B cell (primary cell): ENCODE results near the gene ATP6V1F. TPM values are rescaled to one million over a fixed set of nuclear protein-coding genes. Genes with fewer than 3 reads are reported as not detected.

Experiments used
- ATAC-seq: fragments of 200-7000 bp; cut with Tn5 transposase; one replicate; pipeline ENCODE4 v1.10.0; 2021; ENCODE audit warnings: low read depth, mild to moderate bottlenecking, moderate number of reproducible peaks, moderate library complexity
- CTCF ChIA-PET: fragments of 350-600 bp; sonication (Branson Sonifier 250); formaldehyde crosslinking; loops from one replicate; lab custom pipeline; 2021; ENCODE audit warnings: antibody characterized with exemption, inconsistent platforms; lab: Charles Lee
- POLR2A ChIA-PET: fragments of 350-600 bp; sonication (Branson Sonifier 250); formaldehyde crosslinking; loops from one replicate; lab custom pipeline; 2021; ENCODE audit warnings: antibody characterized with exemption; lab: Charles Lee
- DNase-seq: peaks from one replicate; pipeline ENCODE4 v3.0.0; 2013
- H2AFZ ChIP-seq: 2 replicates; pipeline ENCODE4 v1.6.1; 2012; ENCODE audit warnings: mild to moderate bottlenecking, low read depth, low read length; ENCODE audit not compliant: insufficient read depth, poor library complexity, severe bottlenecking
- H3K27ac ChIP-seq, 2 donors: 1 replicate in 1 of 2; 2 replicates in 1 of 2; pipeline ENCODE4 v1.5.1; 2012 to 2013; ENCODE audit warnings: low read length in 2 of 2, mild to moderate bottlenecking in 2 of 2, moderate library complexity in 1 of 2
- H3K27me3 ChIP-seq, 4 experiments: fragments of 200-600 bp in 1 of 4; sonication (generic) in 1 of 4; replicated peaks in 1 of 4; 1 replicate in 2 of 4; 2 replicates in 2 of 4; pipeline versions ENCODE4 v1.6.1 to v1.7.0; 2013 to 2016; ENCODE audit warnings: low read length in 3 of 4, mild to moderate bottlenecking in 2 of 4, mixed read lengths in 1 of 4, moderate library complexity in 1 of 4; ENCODE audit not compliant: insufficient read depth in 4 of 4, control insufficient read depth in 3 of 4; ENCODE audit errors: control extremely low read depth in 1 of 4
- H3K36me3 ChIP-seq, 2 experiments: replicated peaks in 1 of 2; 1 replicate in 1 of 2; 2 replicates in 1 of 2; pipeline versions ENCODE4 v1.6.1 to v1.7.1; 2013; ENCODE audit warnings: low read length in 1 of 2; ENCODE audit not compliant: insufficient read depth in 2 of 2, control insufficient read depth in 1 of 2; ENCODE audit errors: control extremely low read depth in 1 of 2, extremely low read depth in 1 of 2
- H3K4me1 ChIP-seq, 2 donors: fragments of 200-600 bp in 1 of 2; sonication (generic) in 1 of 2; 1 replicate in 1 of 2; 2 replicates in 1 of 2; pipeline versions ENCODE4 v1.5.1 to v1.6.1; 2013 to 2017; ENCODE audit warnings: low read length in 2 of 2; ENCODE audit not compliant: control insufficient read depth in 2 of 2, insufficient read depth in 2 of 2
- H3K4me2 ChIP-seq: replicated peaks from 2 replicates; pipeline ENCODE3; 2012; ENCODE audit warnings: mild to moderate bottlenecking, low read depth, low read length; ENCODE audit not compliant: poor library complexity, severe bottlenecking
- H3K4me3 ChIP-seq, 5 experiments: fragments of 200-600 bp in 1 of 5; sonication (generic) in 1 of 5; 1 replicate in 3 of 5; 2 replicates in 2 of 5; pipeline versions ENCODE4 v1.5.1 to v1.7.0; 2011 to 2016; ENCODE audit warnings: low read length in 4 of 5, mild to moderate bottlenecking in 4 of 5, low read depth in 2 of 5, control low read depth in 1 of 5, moderate library complexity in 1 of 5; ENCODE audit not compliant: insufficient read depth in 1 of 5; ENCODE audit errors: control extremely low read depth in 1 of 5, extremely low read depth in 1 of 5
- H3K79me2 ChIP-seq: fragments of 200-600 bp; sonication (generic); one replicate; pipeline ENCODE4 v1.6.0; 2016; ENCODE audit warnings: low read length; ENCODE audit not compliant: control insufficient read depth, insufficient read depth
- H3K9ac ChIP-seq: fragments of 200-600 bp; sonication (generic); 2 replicates; pipeline ENCODE4 v1.6.1; 2017; ENCODE audit warnings: mild to moderate bottlenecking, low read length, moderate library complexity
- H3K9me3 ChIP-seq, 3 donors: one replicate each; pipeline versions ENCODE4 v1.6.1 to v1.7.1; 2013; ENCODE audit warnings: low read length in 2 of 3; ENCODE audit not compliant: control insufficient read depth in 2 of 3, insufficient read depth in 1 of 3; ENCODE audit errors: control extremely low read depth in 1 of 3
- H4K20me1 ChIP-seq: 2 replicates; pipeline ENCODE4 v1.6.0; 2012; ENCODE audit warnings: mild to moderate bottlenecking, low read length; ENCODE audit not compliant: insufficient read depth, control insufficient read depth, poor library complexity, severe bottlenecking
- H3K27ac Mint-ChIP-seq: one replicate; pipeline ENCODE4 v1.8.0; 2021; ENCODE audit warnings: mixed read lengths
- H3K27me3 Mint-ChIP-seq: one replicate; pipeline ENCODE4 v1.8.0; 2021; ENCODE audit warnings: mixed read lengths
- H3K4me1 Mint-ChIP-seq: one replicate; pipeline ENCODE4 v1.8.0; 2021; ENCODE audit warnings: mixed read lengths
- H3K4me3 Mint-ChIP-seq: one replicate; pipeline ENCODE4 v1.8.0; 2021; ENCODE audit warnings: mixed read lengths
- H3K9me3 Mint-ChIP-seq: one replicate; pipeline ENCODE4 v1.8.0; 2022; ENCODE audit warnings: mixed read lengths; ENCODE audit not compliant: insufficient read depth
- CTCF ChIP-seq: fragments of 200-600 bp; IDR thresholded peaks from one replicate; pipeline ENCODE4 v1.8.0; 2022; ENCODE audit warnings: antibody characterized with exemption, mild to moderate bottlenecking
- EZH2 ChIP-seq: IDR thresholded peaks from 2 replicates; pipeline ENCODE4 v1.6.1; 2012; ENCODE audit warnings: borderline replicate concordance, low read depth, mild to moderate bottlenecking, moderate library complexity, low read length; ENCODE audit not compliant: insufficient read depth, poor library complexity, severe bottlenecking
- WGBS: methylation state at CpG from one replicate; pipeline ENCODE4 v1.1.5; 2013; ENCODE audit warnings: missing lambda C conversion rate; ENCODE audit not compliant: insufficient coverage; 5-methylcytosine and 5-hydroxymethylcytosine counted together
- intact Hi-C: fragments of 100-400 bp; cut with micrococcal nuclease; formaldehyde crosslinking; loops from one replicate; pipeline ENCODE4 v1.10.0; 2022
- polyA plus RNA-seq: library from polyadenylated mRNA; depleted of rRNA; stranded (reverse); fragments of >200 nt; gene quantifications from 2 replicates; pipeline ENCODE4 v1.2.3, GENCODE V29; 2012
- total RNA-seq, 2 donors: library from RNA; stranded (reverse); fragments of 120-200 nt in 1 of 2; gene quantifications; 1 replicate in 1 of 2; 2 replicates in 1 of 2; pipeline versions ENCODE4 v1.2.3 to v1.2.4, GENCODE V29; 2013 to 2022

The ATP6V1F gene
- total and polyA plus RNA-seq, 2 donors (not counting 1 experiment from before 2014, with no cell fraction given) = 81.7 to 198 TPM

GRCh38 chr7:128873234-128873633, 10.6 kb downstream of the ATP6V1F start:
- ATAC-seq (no peak), DNase-seq (no peak)
- Histone ChIP-seq H2AFZ (no peak overlapping the region), H3K27me3 (peaks cover 0 to 14% (median 4%) of the 10 kb centered on the region in 4 experiments), H3K4me1 (peaks cover 13% of the 10 kb centered on the region in 2 donors), H3K9ac (no peak overlapping the region), H3K79me2 (no peaks in the 10 kb centered on the region), H4K20me1 (peaks cover 19% of the 10 kb centered on the region), H3K4me2 (no peak overlapping the region), H3K4me3 (no peak overlapping the region), H3K27ac (no peak overlapping the region), H3K36me3 (no peaks in the 10 kb centered on the region), H3K9me3 (no peaks in the 10 kb centered on the region)
- Mint-ChIP-seq H3K4me3 (no peak overlapping the region), H3K4me1 (peaks cover 11% of the 10 kb centered on the region), H3K27ac (no peak overlapping the region), H3K9me3 (no peaks in the 10 kb centered on the region), H3K27me3 (peaks cover 7% of the 10 kb centered on the region)
- ChIA-PET CTCF (no interaction called here), POLR2A (interaction anchor here (0.6 to 1.2 kb wide), 2 partner anchors 10 to 523 kb away, joined by 3 to 6 read pairs; no protein-coding TSS in a partner anchor)
- TF ChIP-seq EZH2 = no peak
- no peak for TF ChIP-seq CTCF
- 90% methylated on average over 8 of the region's 9 CpGs for WGBS
- intact Hi-C loops = no loop called here

- DNase-seq = no peak
- no peak overlapping the region for H3K4me3 ChIP-seq
- no peak overlapping the region for H3K9ac ChIP-seq
- Mint-ChIP-seq H3K9me3 (no peaks in the 10 kb centered on the region), H3K4me3 (no peak overlapping the region), H3K27me3 (peaks cover 7% of the 10 kb centered on the region), H3K27ac (no peak overlapping the region), H3K4me1 (peaks cover 7% of the 10 kb centered on the region)
- H3K36me3 ChIP-seq = no peaks in the 10 kb centered on the region
- no peak overlapping the region for H2AFZ ChIP-seq
- intact Hi-C loops = no loop called here
- H3K27ac ChIP-seq = no peak overlapping the region
- CTCF ChIA-PET = interaction anchor here (1.2 kb wide), 1 partner anchor 9 kb away, joined by 5 read pairs; no protein-coding TSS in a partner anchor
- H3K4me2 ChIP-seq = no peak overlapping the region
- ATAC-seq = no peak
- H3K79me2 ChIP-seq = no peaks in the 10 kb centered on the region
- peaks cover 6 to 9% of the 10 kb centered on the region in 2 donors for H3K4me1 ChIP-seq
- POLR2A ChIA-PET = interaction anchor here (1.2 kb wide), 1 partner anchor 9 kb away, joined by 3 read pairs; no protein-coding TSS in a partner anchor
- no peaks in the 10 kb centered on the region for H3K9me3 ChIP-seq
- no peak for TF ChIP-seq EZH2
- WGBS = 90% methylated on average over 22 of the region's 22 CpGs
- H4K20me1 ChIP-seq = peaks cover 8% of the 10 kb centered on the region
- peaks cover 0 to 11% (median 3%) of the 10 kb centered on the region in 4 experiments for H3K27me3 ChIP-seq
These were observed 11.7 kb downstream of the ATP6V1F start for GRCh38 chr7:128874140-128875031.
